HUES48 (cell line): Measurements from ENCODE around the gene RABL6.
"Not testable (repeated sequence)": the region's sequence is repeated elsewhere in the genome, so short reads cannot be mapped to it uniquely, and the experiment has no call there.

Experiments used
- H3K27ac ChIP-seq: one replicate; pipeline ENCODE4 v1.7.0; 2013; ENCODE audit warnings: low read depth, low read length, inconsistent platforms
- H3K27me3 ChIP-seq: 2 replicates; pipeline ENCODE4 v1.6.1; 2013; ENCODE audit warnings: mild to moderate bottlenecking, low read length; ENCODE audit not compliant: control insufficient read depth, insufficient read depth
- H3K36me3 ChIP-seq: 2 replicates; pipeline ENCODE4 v1.6.1; 2013; ENCODE audit warnings: low read length; ENCODE audit not compliant: control insufficient read depth, insufficient read depth
- H3K4me1 ChIP-seq: 2 replicates; pipeline ENCODE4 v1.6.1; 2013; ENCODE audit warnings: mild to moderate bottlenecking, low read length; ENCODE audit not compliant: control insufficient read depth, insufficient read depth
- H3K4me3 ChIP-seq: 2 replicates; pipeline ENCODE4 v1.5.1; 2013; ENCODE audit warnings: mild to moderate bottlenecking, low read depth, low read length
- H3K9ac ChIP-seq: 2 replicates; pipeline ENCODE4 v1.6.1; 2013; ENCODE audit warnings: mild to moderate bottlenecking, low read depth, low read length, moderate library complexity
- H3K9me3 ChIP-seq: 2 replicates; pipeline ENCODE4 v1.6.1; 2013; ENCODE audit warnings: low read length; ENCODE audit not compliant: control insufficient read depth, insufficient read depth

Gene RABL6

GRCh38 chr9:136840877-136841645 lies 33.3 kb downstream of the RABL6 start:
- peaks cover 15% of the 10 kb centered on the region for H3K4me1 ChIP-seq
- H3K36me3 ChIP-seq: peaks cover 10% of the 10 kb centered on the region
- peak overlapping the region; percentile 55 for H3K27ac ChIP-seq
- H3K4me3 ChIP-seq: no peak overlapping the region
- H3K9me3 ChIP-seq: no peaks in the 10 kb centered on the region
- H3K27me3 ChIP-seq: no peaks in the 10 kb centered on the region
- no peak overlapping the region for H3K9ac ChIP-seq

GRCh38 chr9:136841646-136842379 lies 34.1 kb downstream of the RABL6 start:
- not testable (repeated sequence) for H3K36me3 ChIP-seq, H3K9ac ChIP-seq, H3K9me3 ChIP-seq, H3K4me3 ChIP-seq, H3K27ac ChIP-seq, H3K27me3 ChIP-seq
- H3K4me1 ChIP-seq: peaks cover 15% of the 10 kb centered on the region

- H3K4me3 ChIP-seq: 0 out of 2 replicates have a peak within 1 kb of the TSS, but pooled peaks have one; percentile 6
- not testable (repeated sequence) for H3K9me3 ChIP-seq, H3K27me3 ChIP-seq, H3K9ac ChIP-seq, H3K27ac ChIP-seq, H3K36me3 ChIP-seq
- peaks cover 15% of the 10 kb centered on the region for H3K4me1 ChIP-seq
Measured at GRCh38 chr9:136842380-136842948, 34.7 kb downstream of the RABL6 start, which contains the start of gene AJM1. AJM1 (plus strand) TSS chr9:136842478; CDS start chr9:136844415, 1,937 bp downstream.

- not testable (repeated sequence) for H3K9ac ChIP-seq, H3K27me3 ChIP-seq, H3K4me3 ChIP-seq, H3K27ac ChIP-seq, H3K36me3 ChIP-seq, H3K9me3 ChIP-seq
- H3K4me1 ChIP-seq: peaks cover 15% of the 10 kb centered on the region
Measured at GRCh38 chr9:136843159-136843800, 35.5 kb downstream of the RABL6 start.

GRCh38 chr9:136843801-136844740 lies 36.3 kb downstream of the RABL6 start:
- not testable (repeated sequence) for H3K27ac ChIP-seq, H3K27me3 ChIP-seq, H3K9me3 ChIP-seq, H3K4me3 ChIP-seq, H3K36me3 ChIP-seq, H3K9ac ChIP-seq
- peaks cover 15% of the 10 kb centered on the region for H3K4me1 ChIP-seq

GRCh38 chr9:136844761-136845464 lies 37.2 kb downstream of the RABL6 start:
- Histone ChIP-seq H3K27me3 (no peaks in the 10 kb centered on the region), H3K36me3 (peaks cover 2% of the 10 kb centered on the region; the same call in 1 of the 2 replicates), H3K4me1 (peaks cover 17% of the 10 kb centered on the region), H3K9ac (no peak overlapping the region), H3K4me3 (no peak overlapping the region), H3K27ac (no peak overlapping the region), H3K9me3 (no peaks in the 10 kb centered on the region)

GRCh38 chr9:136845465-136846260 lies 37.9 kb downstream of the RABL6 start:
- Histone ChIP-seq H3K27ac (no peak overlapping the region), H3K4me1 (peaks cover 20% of the 10 kb centered on the region), H3K27me3 (no peaks in the 10 kb centered on the region)

GRCh38 chr9:136846376-136847087 lies 38.8 kb downstream of the RABL6 start:
- H3K4me3 ChIP-seq: peak overlapping the region; percentile 58; the same call in 1 of the 2 replicates
- H3K9ac ChIP-seq: peak overlapping the region; percentile 59; the same call in 1 of the 2 replicates
- H3K27ac ChIP-seq: no peak overlapping the region

More at GRCh38 chr9:136845465-136846260, 37.9 kb downstream of the RABL6 start:
- H3K4me3 ChIP-seq: no peak overlapping the region
- H3K36me3 ChIP-seq: peaks cover 7% of the 10 kb centered on the region
- H3K9me3 ChIP-seq: no peaks in the 10 kb centered on the region
- H3K9ac ChIP-seq: no peak overlapping the region

More at GRCh38 chr9:136846376-136847087, 38.8 kb downstream of the RABL6 start:
- Histone ChIP-seq H3K4me1 (peaks cover 11% of the 10 kb centered on the region), H3K9me3 (no peaks in the 10 kb centered on the region), H3K27me3 (no peaks in the 10 kb centered on the region), H3K36me3 (peaks cover 16% of the 10 kb centered on the region)
